Immature natural killer cell (primary cell): ENCODE results near the gene ANKRD13D. TPM values are rescaled to one million over a fixed set of nuclear protein-coding genes. Genes with fewer than 3 reads are reported as not detected.
A peak's percentile ranks its signal among the peaks of the same experiment; 100 is the strongest.

ENCODE experiments used
- DNase-seq, 3 donors: peaks; one replicate each; pipeline ENCODE4 v3.0.0; 2022; ENCODE audit warnings: mixed read lengths in 1 of 3
- H3K27ac Mint-ChIP-seq, 6 donors: one replicate each; pipeline ENCODE4 v1.8.0; 2020; ENCODE audit warnings: mixed read lengths in 6 of 6, mild to moderate bottlenecking in 5 of 6, inconsistent platforms in 4 of 6, moderate library complexity in 3 of 6
- H3K27me3 Mint-ChIP-seq, 3 donors: one replicate each; pipeline ENCODE4 v1.8.0; 2020 to 2021; ENCODE audit warnings: low read depth in 3 of 3, mild to moderate bottlenecking in 3 of 3, mixed read lengths in 3 of 3, moderate library complexity in 3 of 3, inconsistent platforms in 1 of 3
- H3K36me3 Mint-ChIP-seq, 3 donors: one replicate each; pipeline ENCODE4 v1.8.0; 2020; ENCODE audit warnings: mixed read lengths in 3 of 3, inconsistent platforms in 2 of 3, mild to moderate bottlenecking in 2 of 3
- H3K4me1 Mint-ChIP-seq, 2 donors: one replicate each; pipeline ENCODE4 v1.8.0; 2020; ENCODE audit warnings: inconsistent platforms in 2 of 2, mild to moderate bottlenecking in 2 of 2, mixed read lengths in 2 of 2, moderate library complexity in 1 of 2
- H3K4me3 Mint-ChIP-seq, 5 donors: one replicate each; pipeline ENCODE4 v1.8.0; 2020; ENCODE audit warnings: mild to moderate bottlenecking in 5 of 5, mixed read lengths in 5 of 5, inconsistent platforms in 3 of 5, moderate library complexity in 3 of 5
- H3K9me3 Mint-ChIP-seq, 6 donors: one replicate each; pipeline ENCODE4 v1.8.0; 2020; ENCODE audit warnings: mild to moderate bottlenecking in 6 of 6, mixed read lengths in 6 of 6, inconsistent platforms in 4 of 6, moderate library complexity in 3 of 6
- polyA plus RNA-seq, 3 donors: library from polyadenylated mRNA; unstranded; fragments of 300-500 nt; fragmentation: Illumina TruSeq; gene quantifications; one replicate each; pipeline ENCODE4 v1.2.3, GENCODE V29; 2021

ANKRD13D gene
- polyA plus RNA-seq, 3 donors from 2014 or later: 12.4 to 26.7 (median 14.2) TPM

DNA sequence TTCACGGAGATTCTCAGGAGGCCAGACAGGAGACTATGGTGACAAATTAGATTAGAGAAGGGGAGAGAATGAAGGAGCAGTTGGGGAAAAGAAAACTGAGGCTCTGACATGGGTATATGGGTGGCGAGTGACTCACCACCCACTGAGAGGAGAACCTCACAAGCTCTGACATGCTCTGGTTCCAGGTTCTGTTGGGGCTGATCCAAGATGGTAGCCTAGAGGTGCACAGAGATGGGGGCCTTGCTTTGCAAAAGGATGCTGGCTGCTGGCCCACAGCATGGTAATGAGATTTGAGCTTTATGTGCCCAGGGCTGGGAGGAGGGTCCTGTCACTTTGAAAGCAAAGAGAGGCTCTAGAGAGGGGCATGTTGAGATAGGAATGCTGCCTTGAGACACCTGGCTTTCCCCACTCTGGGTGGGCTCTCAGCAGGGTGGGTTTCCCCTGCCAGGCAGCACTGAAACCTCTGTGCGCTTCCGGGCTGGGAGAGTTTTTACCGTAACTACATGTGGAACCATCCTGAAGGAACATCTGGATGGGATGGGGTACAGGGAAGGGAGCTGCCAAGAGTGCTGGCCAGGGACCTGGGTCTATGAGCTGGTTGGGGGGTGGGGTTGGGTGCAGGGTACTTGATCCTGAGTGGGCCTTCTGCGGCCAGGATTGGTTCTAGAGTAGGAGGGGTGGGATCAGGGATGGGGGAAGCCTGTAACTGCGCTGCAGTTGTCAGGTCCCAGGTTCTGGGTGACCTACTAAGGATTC is 24.0 kb upstream of the ANKRD13D start:
- Mint-ChIP-seq H3K36me3 (peaks cover 0 to 12% (median 12%) of the 10 kb centered on the region in 3 donors), H3K27ac (peak overlapping the region; percentile 57 to 95 (median 91)), H3K4me3 (peak overlapping the region; percentile 51 to 87 (median 65)), H3K27me3 (peaks cover 24 to 38% (median 32%) of the 10 kb centered on the region in 3 donors), H3K9me3 (no peaks in the 10 kb centered on the region), H3K4me1 (peaks cover 51 to 64% of the 10 kb centered on the region in 2 donors)
- no peak for DNase-seq

DNA sequence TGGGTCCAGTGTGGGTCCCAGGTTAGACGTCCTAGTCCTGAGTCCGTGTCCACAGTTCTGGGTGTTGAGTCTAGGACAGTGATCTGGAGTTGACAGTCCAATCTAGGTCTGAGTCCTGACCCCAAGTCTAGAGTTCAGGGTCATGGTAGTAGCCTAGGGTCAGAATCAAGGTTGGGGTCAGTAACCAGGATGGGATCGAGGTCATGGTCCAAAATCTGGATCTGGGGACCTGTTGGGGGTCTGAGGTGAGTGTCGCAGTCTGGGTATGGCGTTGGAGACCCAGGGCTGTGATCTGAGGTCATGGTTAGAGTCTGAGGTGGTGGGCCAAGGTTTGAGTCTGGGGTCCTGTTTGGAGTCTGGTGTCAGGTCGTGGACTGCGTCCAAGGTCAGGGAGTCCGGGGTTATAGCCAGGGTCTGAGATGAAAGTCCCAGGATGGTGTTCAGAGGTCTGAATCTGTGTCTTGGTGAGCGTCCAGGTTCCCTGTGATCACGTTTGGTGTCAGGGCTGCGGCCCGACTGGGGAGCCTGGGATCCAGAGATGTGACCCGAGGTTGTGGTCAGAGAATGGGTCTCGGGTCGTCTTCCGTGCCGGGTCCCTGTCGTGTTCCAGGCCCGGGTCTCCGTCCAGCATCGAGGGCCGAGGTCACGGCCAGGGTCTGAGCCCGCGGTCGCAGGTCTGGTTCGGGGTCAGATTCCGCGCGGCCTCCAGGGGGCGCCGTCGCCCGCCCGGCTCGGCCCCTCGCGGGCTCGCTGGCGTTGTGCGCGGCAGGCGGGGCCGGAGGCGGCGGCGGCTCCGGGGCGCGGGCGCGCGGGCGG is 23.3 kb upstream of the ANKRD13D start:
- DNase-seq: peak; percentile 81 to 84 (median 83)
- Mint-ChIP-seq H3K36me3 (peaks cover 4 to 18% (median 12%) of the 10 kb centered on the region in 3 donors), H3K9me3 (no peaks in the 10 kb centered on the region), H3K27me3 (peaks cover 24 to 44% (median 32%) of the 10 kb centered on the region in 3 donors), H3K27ac (peak overlapping the region; percentile 82 to 95 (median 91)), H3K4me3 (peak overlapping the region; percentile 79 to 87 (median 80)), H3K4me1 (peaks cover 59 to 71% of the 10 kb centered on the region in 2 donors)

DNA sequence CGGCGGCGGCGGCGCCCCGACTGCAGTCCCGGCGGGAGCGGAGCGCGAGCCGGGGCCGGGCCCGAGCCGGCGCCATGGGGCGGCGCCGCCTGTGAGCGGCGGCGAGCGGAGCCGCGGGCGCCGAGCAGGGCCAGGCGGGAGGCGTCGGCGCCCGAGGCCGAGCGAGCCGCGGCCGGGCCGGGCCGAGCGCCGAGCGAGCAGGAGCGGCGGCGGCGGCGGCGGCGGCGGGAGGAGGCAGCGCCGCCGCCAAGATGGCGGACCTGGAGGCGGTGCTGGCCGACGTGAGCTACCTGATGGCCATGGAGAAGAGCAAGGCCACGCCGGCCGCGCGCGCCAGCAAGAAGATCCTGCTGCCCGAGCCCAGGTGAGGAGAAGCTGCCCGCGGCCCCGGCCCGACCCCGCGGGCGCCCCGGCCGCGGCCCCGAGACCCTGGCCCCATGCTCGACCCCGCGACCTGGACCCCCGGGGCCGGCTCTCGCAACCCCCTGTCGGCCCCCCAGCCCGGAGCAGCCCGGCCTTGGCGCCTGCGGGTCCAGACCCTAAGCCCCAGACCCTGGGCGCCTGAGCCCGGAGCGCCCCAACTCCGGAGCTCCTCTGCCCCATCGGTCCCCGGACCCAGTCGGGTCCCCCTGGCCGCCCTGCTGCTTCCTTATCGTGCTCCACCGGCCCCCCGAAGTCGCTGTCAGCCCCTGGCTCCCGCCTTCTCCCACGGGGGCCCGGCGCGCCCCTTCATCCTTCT is 22.5 kb upstream of the ANKRD13D start, which contains the start of gene GRK2:
TSS of gene GRK2 (plus strand) at position 25 of the 739 bp plus-strand sequence. CDS start at position 252, 227 bp downstream.
- DNase-seq: peak; percentile 35 to 47 (median 45)
- H3K4me1 Mint-ChIP-seq: peaks cover 66 to 74% of the 10 kb centered on the region in 2 donors
- H3K27me3 Mint-ChIP-seq: peaks cover 28 to 50% (median 33%) of the 10 kb centered on the region in 3 donors
- peaks cover 4 to 22% (median 12%) of the 10 kb centered on the region in 3 donors for H3K36me3 Mint-ChIP-seq
- H3K9me3 Mint-ChIP-seq: no peaks in the 10 kb centered on the region
- peak within 1 kb of the TSS; percentile 98 for H3K4me3 Mint-ChIP-seq
- H3K27ac Mint-ChIP-seq: peak within 1 kb of the TSS; percentile 96 to 99 (median 98)

DNA sequence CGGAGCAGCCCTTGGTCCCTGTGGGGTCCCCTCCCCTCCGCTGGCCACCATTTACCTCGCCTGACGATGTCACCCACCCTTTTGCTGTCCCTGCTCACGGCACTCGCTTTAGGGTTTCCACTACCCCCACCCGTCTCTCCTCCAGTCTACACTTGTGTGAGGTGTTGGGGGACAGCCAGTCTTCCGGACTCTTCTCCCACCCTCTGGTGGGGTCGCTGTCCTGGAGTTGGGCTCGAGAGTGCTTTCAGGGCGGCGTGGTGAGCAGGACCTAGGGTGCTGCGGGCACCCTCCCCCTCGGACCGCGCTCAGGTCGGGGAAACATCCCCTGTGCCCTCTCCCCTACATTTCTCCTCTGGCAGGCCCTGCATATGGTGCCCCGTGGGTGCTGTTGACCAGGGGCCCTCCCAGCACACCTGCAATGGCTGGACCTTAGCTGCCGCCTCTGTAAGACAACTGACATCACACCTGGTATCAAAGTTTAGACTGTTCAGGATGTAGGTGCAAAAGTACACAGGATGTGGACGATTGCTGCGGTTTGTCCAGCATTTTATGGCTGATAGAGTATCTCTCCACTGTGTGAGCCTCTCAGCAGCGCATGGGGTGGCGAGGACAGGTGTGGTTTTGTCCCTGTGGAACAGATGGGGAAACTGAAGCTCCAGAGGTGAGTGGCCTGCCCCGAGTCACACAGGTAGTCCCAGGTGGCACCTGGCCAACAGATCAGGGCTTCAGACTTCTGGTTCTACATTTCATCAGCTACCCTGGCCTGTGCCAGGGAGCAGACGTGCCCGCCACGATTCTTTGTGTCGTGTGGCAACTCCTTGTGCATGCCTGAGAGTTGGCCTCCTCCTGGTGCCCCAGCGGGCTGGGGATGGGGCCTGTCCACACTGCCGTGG is 21.7 kb upstream of the ANKRD13D start:
- H3K36me3 Mint-ChIP-seq: peaks cover 4 to 22% (median 12%) of the 10 kb centered on the region in 3 donors
- H3K27me3 Mint-ChIP-seq: peaks cover 29 to 47% (median 39%) of the 10 kb centered on the region in 3 donors
- H3K9me3 Mint-ChIP-seq: no peaks in the 10 kb centered on the region
- H3K27ac Mint-ChIP-seq: peak overlapping the region; percentile 96 to 99 (median 98)
- H3K4me1 Mint-ChIP-seq: peaks cover 67 to 78% of the 10 kb centered on the region in 2 donors
- DNase-seq: peak in 2 of 3 donors; percentile 69 to 73
- peak overlapping the region; percentile 98 for H3K4me3 Mint-ChIP-seq

DNA sequence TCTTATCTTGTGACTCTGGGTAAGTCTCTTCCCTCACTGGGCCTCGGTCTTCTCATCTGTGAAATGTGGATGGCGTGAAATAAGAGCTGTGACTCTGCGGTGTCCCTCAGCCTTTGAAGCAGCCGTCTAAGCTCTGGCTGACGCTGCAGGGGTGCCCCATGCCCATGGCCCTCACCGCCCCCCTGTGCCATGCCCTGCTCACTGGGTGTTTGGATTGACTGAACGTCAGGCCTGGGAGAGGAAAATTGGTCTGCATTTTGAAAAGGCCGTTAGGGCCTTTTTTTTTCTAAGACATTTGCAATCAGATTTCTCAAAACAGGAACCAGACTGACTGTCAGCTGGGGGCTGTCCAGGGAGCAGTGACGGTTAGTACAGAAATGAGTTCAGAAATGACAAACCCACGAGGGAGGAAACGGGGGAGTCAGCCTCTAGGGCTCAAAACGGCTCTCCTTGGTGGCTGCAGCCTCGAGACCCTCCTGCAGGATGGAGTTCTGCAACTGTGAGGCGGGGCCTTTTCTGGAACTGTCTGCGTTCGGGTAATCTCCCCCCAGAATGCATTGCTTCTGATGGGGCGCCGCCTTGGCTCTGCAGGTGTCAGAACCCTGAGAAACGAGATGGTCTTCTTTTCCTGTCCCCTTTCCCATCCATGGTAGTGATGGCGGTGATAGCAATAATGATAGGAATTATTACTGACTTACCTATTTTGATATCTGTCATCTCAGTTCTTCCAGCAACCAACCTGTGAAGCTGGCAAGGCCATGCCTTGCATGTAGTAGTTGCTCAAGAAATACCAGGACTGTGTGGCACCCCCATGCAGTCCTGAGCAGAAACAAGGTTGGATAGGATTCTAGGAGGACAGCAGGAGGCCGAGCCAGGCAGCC is 20.8 kb upstream of the ANKRD13D start:
- Mint-ChIP-seq H3K4me1 (peaks cover 67 to 78% of the 10 kb centered on the region in 2 donors), H3K27me3 (peaks cover 30 to 44% (median 39%) of the 10 kb centered on the region in 3 donors), H3K4me3 (peak overlapping the region; percentile 98), H3K9me3 (no peaks in the 10 kb centered on the region), H3K36me3 (peaks cover 4 to 22% (median 12%) of the 10 kb centered on the region in 3 donors), H3K27ac (peak overlapping the region; percentile 96 to 99 (median 98))
- DNase-seq: peak; percentile 88 to 92 (median 89)

DNA sequence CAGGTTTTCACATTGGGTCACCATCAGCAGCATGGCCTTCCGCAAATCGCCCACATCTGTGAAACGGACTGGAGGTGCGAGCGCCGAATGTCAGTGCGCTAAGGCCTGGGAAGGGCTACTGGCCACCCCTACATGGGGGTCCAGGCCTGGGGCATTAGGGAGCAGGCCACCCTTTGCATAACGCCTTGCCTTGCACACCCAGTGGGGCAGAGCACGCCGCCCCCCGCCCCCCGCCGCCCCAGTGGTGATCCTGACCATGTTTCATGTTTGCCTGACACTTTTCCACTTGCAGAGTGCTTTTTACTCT is 20.2 kb upstream of the ANKRD13D start:
- no peak for DNase-seq
- Mint-ChIP-seq H3K4me3 (peak overlapping the region; percentile 98), H3K9me3 (no peaks in the 10 kb centered on the region), H3K27ac (peak overlapping the region; percentile 96 to 99 (median 98)), H3K36me3 (peaks cover 4 to 22% (median 12%) of the 10 kb centered on the region in 3 donors), H3K4me1 (peaks cover 72 to 80% of the 10 kb centered on the region in 2 donors), H3K27me3 (peaks cover 30 to 46% (median 39%) of the 10 kb centered on the region in 3 donors)

DNA sequence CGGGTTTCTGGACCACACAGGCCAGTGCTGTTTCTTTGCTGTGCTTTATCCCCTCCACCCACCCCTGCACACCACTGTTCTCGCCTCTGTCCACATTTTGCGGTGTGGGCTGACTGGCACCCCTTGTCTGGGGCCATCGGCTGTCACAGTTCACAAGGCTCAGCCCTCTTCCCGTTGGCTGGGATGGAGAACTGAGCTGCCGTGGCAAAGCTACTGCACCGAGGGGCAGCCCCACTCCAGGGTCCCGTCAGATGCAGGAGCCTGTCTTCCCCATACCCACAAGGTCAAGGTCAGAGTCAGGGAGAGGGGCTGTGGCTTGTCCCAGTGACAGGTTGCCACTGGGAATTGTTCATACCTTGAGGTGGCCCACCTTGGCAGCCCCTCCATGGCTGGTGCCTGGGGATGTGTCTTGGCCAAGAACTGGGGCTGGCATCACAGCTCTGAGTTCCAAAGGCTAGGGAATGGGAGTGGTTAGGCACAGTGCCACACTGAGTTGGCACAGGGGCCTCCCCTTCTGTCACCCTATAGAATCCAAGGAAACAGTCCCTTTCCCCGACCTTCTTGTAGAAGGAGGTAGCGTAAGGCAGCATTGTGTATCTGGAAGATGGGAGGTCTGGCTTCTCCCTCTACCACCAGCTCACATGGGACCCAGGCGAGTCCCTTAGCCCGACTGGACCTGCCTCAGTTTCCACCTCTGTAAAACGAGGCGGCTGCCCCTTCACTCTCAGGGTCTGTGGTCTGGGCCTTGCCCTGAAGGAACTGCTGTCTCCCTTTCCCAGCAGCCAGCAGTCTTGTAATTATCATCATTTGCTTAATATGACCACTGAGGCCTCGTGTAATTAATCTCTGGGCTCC is 19.5 kb upstream of the ANKRD13D start:
- peaks cover 36 to 52% (median 39%) of the 10 kb centered on the region in 3 donors for H3K27me3 Mint-ChIP-seq
- H3K27ac Mint-ChIP-seq: peak overlapping the region; percentile 96 to 99 (median 98)
- H3K4me1 Mint-ChIP-seq: peaks cover 77 to 84% of the 10 kb centered on the region in 2 donors
- H3K4me3 Mint-ChIP-seq: peak overlapping the region; percentile 88 to 98 (median 98)
- H3K36me3 Mint-ChIP-seq: peaks cover 4 to 22% (median 12%) of the 10 kb centered on the region in 3 donors
- no peaks in the 10 kb centered on the region for H3K9me3 Mint-ChIP-seq
- DNase-seq: peak; percentile 79 to 86 (median 83)

DNA sequence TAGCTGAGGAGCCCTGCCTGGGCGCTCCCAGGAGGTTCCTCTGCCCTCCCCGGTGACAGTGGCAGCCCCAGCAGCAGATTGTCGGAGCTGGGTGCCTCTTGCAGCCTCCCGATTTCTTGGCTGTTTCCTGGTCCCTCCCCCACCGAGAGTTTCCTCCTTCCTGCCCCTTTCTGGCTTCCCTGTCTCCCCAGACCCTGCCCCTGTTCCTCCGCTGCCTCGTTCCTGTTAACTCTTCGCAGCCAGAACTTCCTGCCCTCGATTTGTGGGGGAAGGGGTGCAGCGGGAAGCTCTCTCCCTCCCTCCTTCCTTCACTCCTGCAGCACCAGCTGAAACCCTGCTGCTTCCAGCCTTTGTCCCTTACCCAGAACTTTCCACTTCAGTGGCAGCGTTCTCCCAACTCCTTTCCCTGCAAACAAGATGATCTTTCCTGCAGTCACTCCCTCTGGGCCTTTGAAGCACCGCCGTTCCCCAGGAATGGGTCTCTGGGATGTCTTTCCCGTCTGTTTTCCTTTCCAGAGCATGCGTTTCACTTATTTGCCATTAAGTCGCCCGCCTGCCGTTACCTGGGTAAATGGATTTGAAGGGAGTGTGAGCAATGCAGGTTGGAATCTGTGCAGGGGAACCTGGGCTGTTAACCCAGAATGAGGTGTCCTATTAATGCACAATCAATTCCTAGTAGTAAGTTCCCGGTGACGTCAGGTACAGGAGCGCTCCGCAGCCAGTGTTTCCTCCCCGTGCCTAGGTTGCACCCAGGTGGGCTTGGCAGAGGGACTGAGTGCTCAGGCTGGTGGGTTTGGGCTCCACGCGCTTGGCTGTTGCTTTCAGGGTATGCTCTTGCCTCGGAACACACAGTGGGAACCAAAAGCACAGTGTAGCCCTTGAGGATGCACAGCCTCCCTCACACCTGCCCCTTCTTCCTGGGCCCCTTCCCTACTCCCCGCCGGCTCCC is 18.6 kb upstream of the ANKRD13D start:
- DNase-seq: no peak
- Mint-ChIP-seq H3K4me3 (peak overlapping the region; percentile 88 to 98 (median 98)), H3K36me3 (peaks cover 4 to 22% (median 12%) of the 10 kb centered on the region in 3 donors), H3K9me3 (no peaks in the 10 kb centered on the region), H3K27me3 (peaks cover 34 to 54% (median 34%) of the 10 kb centered on the region in 3 donors), H3K4me1 (peaks cover 84 to 89% of the 10 kb centered on the region in 2 donors), H3K27ac (peak overlapping the region; percentile 96 to 99 (median 98))

DNA sequence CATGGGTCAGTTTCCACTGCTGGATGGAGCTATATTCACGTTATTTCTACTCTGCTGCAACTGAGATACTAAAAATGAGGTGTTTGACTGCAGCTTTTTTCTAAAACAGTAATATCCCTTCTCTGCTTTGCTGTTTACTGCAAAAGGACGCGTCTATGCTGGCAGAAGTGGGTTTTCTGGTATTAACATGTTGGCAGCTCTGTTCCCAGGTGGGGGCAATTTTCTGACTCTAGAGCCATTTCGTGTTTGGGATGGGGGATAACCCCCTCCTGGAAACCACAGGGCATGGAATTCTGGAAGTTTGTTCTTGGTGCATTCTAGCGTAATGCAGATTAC is 17.9 kb upstream of the ANKRD13D start:
- peaks cover 85 to 90% of the 10 kb centered on the region in 2 donors for H3K4me1 Mint-ChIP-seq
- peaks cover 4 to 22% (median 12%) of the 10 kb centered on the region in 3 donors for H3K36me3 Mint-ChIP-seq
- H3K27ac Mint-ChIP-seq: peak overlapping the region; percentile 96 to 99 (median 98)
- no peak for DNase-seq
- H3K4me3 Mint-ChIP-seq: peak overlapping the region; percentile 88 to 98 (median 98)
- no peaks in the 10 kb centered on the region for H3K9me3 Mint-ChIP-seq
- peaks cover 29 to 57% (median 30%) of the 10 kb centered on the region in 3 donors for H3K27me3 Mint-ChIP-seq
